ENCODE results near the gene RAPGEF4.

RAPGEF4 gene

GRCh38 chr2:172885996-172886395, 150.4 kb downstream of the RAPGEF4 start:
- no peak for TF ChIP-seq POLR2AphosphoS5 (IDR thresholded peaks at IDR 0.05; ENCODE audit: low read depth, low read length)
- TF ChIP-seq TAF1 (IDR thresholded peaks at IDR 0.05; ENCODE audit: borderline replicate concordance, insufficient read depth, low read length), result no peak
- TF ChIP-seq FOXP2 (optimal IDR thresholded peaks at IDR 0.05; ENCODE audit: borderline replicate concordance, extremely low read depth, extremely low read length, insufficient read depth), result no peak
- TF ChIP-seq SIN3A (IDR thresholded peaks at IDR 0.05; ENCODE audit: borderline replicate concordance, insufficient read depth, low read length), result no peak
- no peak for TF ChIP-seq REST (IDR thresholded peaks at IDR 0.05; ENCODE audit: insufficient read depth in 1 of 2, low read depth in 2 of 2, low read length in 2 of 2)

GRCh38 chr2:172887280-172887679, 151.6 kb downstream of the RAPGEF4 start:
- no peak for TF ChIP-seq FOXP2 (optimal IDR thresholded peaks at IDR 0.05; ENCODE audit: borderline replicate concordance, extremely low read depth, extremely low read length, insufficient read depth)
- no peak for TF ChIP-seq REST (IDR thresholded peaks at IDR 0.05; ENCODE audit: insufficient read depth in 1 of 2, low read depth in 2 of 2, low read length in 2 of 2)
- TF ChIP-seq TAF1 (IDR thresholded peaks at IDR 0.05; ENCODE audit: borderline replicate concordance, insufficient read depth, low read length), result no peak
- no peak for TF ChIP-seq SIN3A (IDR thresholded peaks at IDR 0.05; ENCODE audit: borderline replicate concordance, insufficient read depth, low read length)
- no peak for TF ChIP-seq POLR2AphosphoS5 (IDR thresholded peaks at IDR 0.05; ENCODE audit: low read depth, low read length)

- TF ChIP-seq FOXP2 (optimal IDR thresholded peaks at IDR 0.05; ENCODE audit: borderline replicate concordance, extremely low read depth, extremely low read length, insufficient read depth), result no peak
- no peak for TF ChIP-seq TAF1 (IDR thresholded peaks at IDR 0.05; ENCODE audit: borderline replicate concordance, insufficient read depth, low read length)
- no peak for TF ChIP-seq REST (IDR thresholded peaks at IDR 0.05; ENCODE audit: insufficient read depth in 1 of 2, low read depth in 2 of 2, low read length in 2 of 2)
- no peak for TF ChIP-seq SIN3A (IDR thresholded peaks at IDR 0.05; ENCODE audit: borderline replicate concordance, insufficient read depth, low read length)
- no peak for TF ChIP-seq POLR2AphosphoS5 (IDR thresholded peaks at IDR 0.05; ENCODE audit: low read depth, low read length)
These were observed 153.3 kb downstream of the RAPGEF4 start for GRCh38 chr2:172888714-172889669.

- TF ChIP-seq FOXP2 (optimal IDR thresholded peaks at IDR 0.05; ENCODE audit: borderline replicate concordance, extremely low read depth, extremely low read length, insufficient read depth) (no peak), TAF1 (IDR thresholded peaks at IDR 0.05; ENCODE audit: borderline replicate concordance, insufficient read depth, low read length) (no peak), POLR2AphosphoS5 (IDR thresholded peaks at IDR 0.05; ENCODE audit: low read depth, low read length) (no peak), SIN3A (IDR thresholded peaks at IDR 0.05; ENCODE audit: borderline replicate concordance, insufficient read depth, low read length) (no peak), REST (IDR thresholded peaks at IDR 0.05; ENCODE audit: insufficient read depth in 1 of 2, low read depth in 2 of 2, low read length in 2 of 2) (no peak)
These were observed 154.3 kb downstream of the RAPGEF4 start for GRCh38 chr2:172889768-172890430.
